ENCODE measurements around the gene CBX8. TPM values are rescaled to one million over a fixed set of nuclear protein-coding genes. Genes with fewer than 3 reads are reported as not detected.
A peak's percentile ranks its signal among the peaks of the same experiment; 100 is the strongest.

The CBX8 gene
- total RNA-seq, 1 donor: 1.5 TPM

GRCh38 chr17:79748295-79749099 lies 48.4 kb downstream of the CBX8 start:
- no peak for TF ChIP-seq CTCF (IDR thresholded peaks at IDR 0.05; ENCODE audit: insufficient read depth, low read length)
- DNase-seq (ENCODE audit: low read depth): no peak

GRCh38 chr17:79747508-79748294 lies 49.2 kb downstream of the CBX8 start:
- TF ChIP-seq CTCF (IDR thresholded peaks at IDR 0.05; ENCODE audit: insufficient read depth, low read length): no peak
- no peak overlapping the region for H3K4me3 ChIP-seq (ENCODE audit: low read depth, low read length)
- no peak for DNase-seq (ENCODE audit: low read depth)

More at GRCh38 chr17:79748295-79749099, 48.4 kb downstream of the CBX8 start:
- H3K4me3 ChIP-seq (ENCODE audit: low read depth, low read length): no peak overlapping the region

- no peak for TF ChIP-seq CTCF (IDR thresholded peaks at IDR 0.05; ENCODE audit: insufficient read depth, low read length)
- DNase-seq (ENCODE audit: low read depth): peak; percentile 7
- no peak overlapping the region for H3K4me3 ChIP-seq (ENCODE audit: low read depth, low read length)
Observed at GRCh38 chr17:79746889-79747507, 49.9 kb downstream of the CBX8 start.

GRCh38 chr17:79745641-79746105 lies 51.2 kb downstream of the CBX8 start:
- no peak for TF ChIP-seq CTCF (IDR thresholded peaks at IDR 0.05; ENCODE audit: insufficient read depth, low read length)
- no peak overlapping the region for H3K4me3 ChIP-seq (ENCODE audit: low read depth, low read length)
- DNase-seq (ENCODE audit: low read depth): no peak

- TF ChIP-seq CTCF (IDR thresholded peaks at IDR 0.05; ENCODE audit: insufficient read depth, low read length): no peak
- H3K4me3 ChIP-seq (ENCODE audit: low read depth, low read length): no peak overlapping the region
- no peak for DNase-seq (ENCODE audit: low read depth)
Observed at GRCh38 chr17:79743614-79744013, 53.3 kb downstream of the CBX8 start.

GRCh38 chr17:79742951-79743476 lies 53.9 kb downstream of the CBX8 start:
- DNase-seq (ENCODE audit: low read depth): no peak
- no peak for TF ChIP-seq CTCF (IDR thresholded peaks at IDR 0.05; ENCODE audit: insufficient read depth, low read length)
- no peak overlapping the region for H3K4me3 ChIP-seq (ENCODE audit: low read depth, low read length)

All from fibroblast of the aortic adventitia (primary cell).